ENCODE measurements around the gene BRD3OS.
A peak's percentile ranks its signal among the peaks of the same experiment; 100 is the strongest.

The BRD3OS gene

GRCh38 chr9:134024828-134025605, at the start of gene BRD3OS:
Gene BRD3OS, plus strand, starts transcription at chr9:134025481. Its CDS starts 1,267 bp downstream, at chr9:134026748.
- H3K4me3 ChIP-seq (ENCODE audit: low read depth, low read length) = peak within 1 kb of the TSS; percentile 77
- peak; percentile 23 for TF ChIP-seq POLR2A (IDR thresholded peaks at IDR 0.05; ENCODE audit: extremely low read depth, insufficient read length)
- TF ChIP-seq CTCF (IDR thresholded peaks at IDR 0.05; ENCODE audit: low read depth, low read length) = no peak
- TF ChIP-seq MAX (IDR thresholded peaks at IDR 0.05; ENCODE audit: low read depth, low read length) = 0 out of 2 replicates have a peak, but pooled peaks have one; percentile 21
- TF ChIP-seq MYC (IDR thresholded peaks at IDR 0.05; ENCODE audit: low read depth, low read length) = peak; percentile 64
- DNase-seq (ENCODE audit: low read depth) = peak; percentile 98

GRCh38 chr9:133975511-133975910, 49.8 kb upstream of the BRD3OS start:
- no peak for TF ChIP-seq MAX (IDR thresholded peaks at IDR 0.05; ENCODE audit: low read depth, low read length)
- no peak for TF ChIP-seq POLR2A (IDR thresholded peaks at IDR 0.05; ENCODE audit: extremely low read depth, insufficient read length)
- TF ChIP-seq MYC (IDR thresholded peaks at IDR 0.05; ENCODE audit: low read depth, low read length) = no peak
- TF ChIP-seq CTCF (IDR thresholded peaks at IDR 0.05; ENCODE audit: low read depth, low read length) = no peak
- DNase-seq (ENCODE audit: low read depth) = no peak
- no peak overlapping the region for H3K4me3 ChIP-seq (ENCODE audit: low read depth, low read length)

GRCh38 chr9:133976191-133976861, 49.0 kb upstream of the BRD3OS start:
- TF ChIP-seq POLR2A (IDR thresholded peaks at IDR 0.05; ENCODE audit: extremely low read depth, insufficient read length) (no peak), CTCF (IDR thresholded peaks at IDR 0.05; ENCODE audit: low read depth, low read length) (no peak), MAX (IDR thresholded peaks at IDR 0.05; ENCODE audit: low read depth, low read length) (no peak), MYC (IDR thresholded peaks at IDR 0.05; ENCODE audit: low read depth, low read length) (no peak)
- no peak for DNase-seq (ENCODE audit: low read depth)
- no peak overlapping the region for H3K4me3 ChIP-seq (ENCODE audit: low read depth, low read length)

GRCh38 chr9:133976887-133977286, 48.4 kb upstream of the BRD3OS start:
- TF ChIP-seq CTCF (IDR thresholded peaks at IDR 0.05; ENCODE audit: low read depth, low read length) (no peak), MAX (IDR thresholded peaks at IDR 0.05; ENCODE audit: low read depth, low read length) (no peak), POLR2A (IDR thresholded peaks at IDR 0.05; ENCODE audit: extremely low read depth, insufficient read length) (no peak), MYC (IDR thresholded peaks at IDR 0.05; ENCODE audit: low read depth, low read length) (no peak)
- H3K4me3 ChIP-seq (ENCODE audit: low read depth, low read length) = no peak overlapping the region
- no peak for DNase-seq (ENCODE audit: low read depth)

GRCh38 chr9:133977421-133978201, 47.7 kb upstream of the BRD3OS start:
- H3K4me3 ChIP-seq (ENCODE audit: low read depth, low read length) = no peak overlapping the region
- TF ChIP-seq MYC (IDR thresholded peaks at IDR 0.05; ENCODE audit: low read depth, low read length) = no peak
- no peak for TF ChIP-seq CTCF (IDR thresholded peaks at IDR 0.05; ENCODE audit: low read depth, low read length)
- TF ChIP-seq POLR2A (IDR thresholded peaks at IDR 0.05; ENCODE audit: extremely low read depth, insufficient read length) = no peak
- TF ChIP-seq MAX (IDR thresholded peaks at IDR 0.05; ENCODE audit: low read depth, low read length) = no peak
- no peak for DNase-seq (ENCODE audit: low read depth)
